ENCODE results near the gene MANF.

GRCh38 chr3:51338632-51339031, 46.5 kb upstream of the MANF start:
- TF ChIP-seq USF2 (IDR thresholded peaks at IDR 0.05; ENCODE audit: low read depth, low read length) (no peak), CTCF (conservative IDR thresholded peaks at IDR 0.05; ENCODE audit: low read depth, low read length) (no peak), POLR2A (IDR thresholded peaks at IDR 0.05; ENCODE audit: low read depth, low read length) (no peak), MXI1 (IDR thresholded peaks at IDR 0.05; ENCODE audit: borderline replicate concordance, low read depth, low read length) (no peak), NFE2L2 (IDR thresholded peaks at IDR 0.05; ENCODE audit: low read depth, low read length) (no peak), RAD21 (IDR thresholded peaks at IDR 0.05; ENCODE audit: low read length) (no peak), SMC3 (IDR thresholded peaks at IDR 0.05; ENCODE audit: low read depth, low read length) (no peak), RFX5 (IDR thresholded peaks at IDR 0.05; ENCODE audit: low read depth, low read length) (no peak), BHLHE40 (IDR thresholded peaks at IDR 0.05; ENCODE audit: low read depth, low read length) (no peak), RCOR1 (IDR thresholded peaks at IDR 0.05; ENCODE audit: insufficient replicate concordance, low read length) (no peak)

All from IMR-90 (cell line).